Kidney glomerular epithelial cell (primary cell): ENCODE measurements around the gene FOXL2NB.
"Not testable (repeated sequence)": the region's sequence is repeated elsewhere in the genome, so short reads cannot be mapped to it uniquely, and the experiment has no call there.

Source experiments
- DNase-seq: peaks from one replicate; lab custom pipeline; 2025; lab: John Stamatoyannopoulos, UW

The FOXL2NB gene

GRCh38 chr3:138946663-138947494 is at the start of gene FOXL2NB, which contains the start of gene FOXL2:
TSS of gene FOXL2NB (plus strand) at chr3:138947217. CDS start at chr3:138947365, 148 bp downstream.
TSS of gene FOXL2 (minus strand) at chr3:138947137. CDS start at chr3:138946722, 415 bp downstream.
- no peak for DNase-seq

DNA sequence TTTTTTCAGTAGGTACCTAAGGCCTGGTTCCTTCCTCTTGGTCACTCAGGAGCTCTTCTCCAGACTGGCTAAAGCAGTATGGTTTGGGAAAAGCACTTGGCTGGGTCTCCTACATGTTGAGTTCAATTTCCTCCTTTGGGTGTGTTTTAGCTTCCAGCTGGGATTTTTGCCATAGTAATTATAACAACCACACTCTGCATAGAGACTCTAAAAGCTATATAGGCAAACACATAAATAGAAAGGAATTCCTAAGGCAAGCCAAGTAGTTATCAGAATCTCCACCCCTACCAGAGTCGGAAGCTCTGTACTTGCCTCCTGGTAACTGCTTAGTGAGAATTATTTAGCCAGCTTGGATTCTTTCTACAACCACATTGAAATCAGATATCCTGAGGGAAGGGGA is 48.7 kb upstream of the FOXL2NB start:
- no peak for DNase-seq

DNA sequence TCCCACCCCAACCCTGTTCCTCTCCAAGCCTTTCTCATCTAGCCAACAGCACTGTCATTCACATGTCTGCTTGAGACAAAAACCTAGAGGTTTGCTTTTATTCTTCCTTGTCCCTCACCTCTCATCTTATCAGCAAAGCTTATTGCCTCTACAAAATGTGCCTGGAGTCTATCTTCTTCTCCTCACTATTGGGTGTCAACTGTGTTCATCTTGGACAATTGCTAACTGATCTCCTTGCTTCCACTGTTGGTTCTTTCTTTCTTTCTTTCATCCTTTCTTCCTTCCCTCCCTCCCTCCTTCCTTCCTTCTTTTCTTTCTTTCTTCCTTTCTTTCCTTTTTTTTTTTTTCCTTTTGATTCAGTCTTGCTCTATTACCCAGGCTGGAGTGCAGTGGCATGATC is 48.3 kb upstream of the FOXL2NB start:
- no peak for DNase-seq

GRCh38 chr3:138899351-138899991 is 47.5 kb upstream of the FOXL2NB start:
- peak; percentile 5 for DNase-seq

- no peak for DNase-seq
Observed at GRCh38 chr3:138901567-138901966, 45.5 kb upstream of the FOXL2NB start.

- DNase-seq = no peak
Observed at GRCh38 chr3:138902171-138902570, 44.8 kb upstream of the FOXL2NB start.

DNA sequence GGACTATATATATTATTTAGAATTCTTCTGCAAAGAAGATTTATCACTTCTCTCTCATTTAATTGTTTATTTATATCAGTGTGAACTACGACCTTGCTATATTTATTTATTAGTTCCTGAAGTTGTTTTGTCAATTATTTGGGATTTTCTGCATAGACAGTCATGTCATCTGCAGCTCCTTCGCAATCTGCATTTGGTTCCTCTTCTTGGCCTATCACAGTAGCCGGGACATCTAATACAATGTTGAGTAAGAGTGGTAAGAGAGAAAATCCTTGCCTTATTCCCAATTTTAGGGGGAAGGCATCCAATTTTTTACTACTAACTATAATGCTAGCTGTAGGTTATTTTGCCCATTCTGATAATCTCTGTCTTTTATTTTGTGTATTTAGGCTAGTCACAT is 39.5 kb upstream of the FOXL2NB start:
- no peak for DNase-seq

DNA sequence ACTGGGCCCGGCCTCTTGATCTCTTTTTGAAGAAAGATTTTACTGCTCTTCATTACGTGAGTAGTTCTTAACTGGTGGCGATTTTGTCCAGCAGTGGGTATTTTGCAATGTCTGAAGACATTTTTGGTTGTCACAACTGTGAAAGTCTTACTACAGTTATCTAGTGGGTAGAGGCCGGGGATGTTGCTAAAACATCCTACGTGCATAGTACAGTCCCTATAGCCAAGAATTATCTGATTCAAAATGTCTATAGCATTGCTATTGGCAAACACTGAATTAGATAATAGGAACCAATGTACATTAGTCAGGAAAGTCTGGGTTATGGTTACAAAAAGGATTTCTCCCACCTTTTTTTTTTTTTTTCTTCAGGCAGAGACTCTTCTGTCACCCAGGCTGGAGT is 38.2 kb upstream of the FOXL2NB start:
- DNase-seq = no peak

DNA sequence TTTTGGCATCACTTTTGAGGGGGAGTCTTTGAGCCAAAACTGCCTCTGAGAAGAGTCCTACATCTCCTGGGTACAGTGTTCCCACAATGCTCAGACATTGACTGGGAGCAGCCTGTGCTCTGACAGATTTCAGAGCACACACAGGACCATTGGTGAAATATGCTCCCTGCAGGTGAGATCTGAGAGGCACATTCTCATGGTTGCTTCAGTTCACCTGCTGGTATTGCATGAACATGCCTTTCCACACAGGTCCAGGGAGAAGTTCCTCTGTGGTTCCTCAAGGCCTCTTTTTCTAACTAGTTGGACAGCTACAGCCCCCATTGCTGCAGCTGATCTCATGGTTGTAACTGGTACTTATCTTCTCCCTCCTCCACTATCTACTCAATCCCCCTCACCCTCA is 37.1 kb upstream of the FOXL2NB start:
- no peak for DNase-seq

DNA sequence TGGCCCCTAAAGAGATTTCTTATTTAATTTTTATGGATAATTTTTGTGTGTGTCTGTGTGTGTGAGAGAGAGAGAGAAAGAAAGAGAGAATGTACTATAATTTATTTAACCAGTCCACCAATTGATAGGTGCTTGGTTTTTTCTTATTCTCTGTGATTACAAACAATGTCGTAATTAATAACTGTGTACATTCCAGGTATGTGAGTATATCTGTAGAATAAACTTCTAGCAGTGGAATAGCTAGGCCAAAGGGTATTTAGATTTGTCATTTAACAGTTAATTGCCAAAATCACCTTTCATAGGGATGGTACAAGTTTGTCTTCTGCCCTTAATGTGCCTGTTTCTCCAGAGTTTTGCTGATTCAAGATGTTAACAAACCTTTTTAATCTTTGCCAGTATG is 35.4 kb upstream of the FOXL2NB start:
- DNase-seq = no peak

- DNase-seq = no peak
Observed at GRCh38 chr3:138912237-138912636, 34.8 kb upstream of the FOXL2NB start.

DNA sequence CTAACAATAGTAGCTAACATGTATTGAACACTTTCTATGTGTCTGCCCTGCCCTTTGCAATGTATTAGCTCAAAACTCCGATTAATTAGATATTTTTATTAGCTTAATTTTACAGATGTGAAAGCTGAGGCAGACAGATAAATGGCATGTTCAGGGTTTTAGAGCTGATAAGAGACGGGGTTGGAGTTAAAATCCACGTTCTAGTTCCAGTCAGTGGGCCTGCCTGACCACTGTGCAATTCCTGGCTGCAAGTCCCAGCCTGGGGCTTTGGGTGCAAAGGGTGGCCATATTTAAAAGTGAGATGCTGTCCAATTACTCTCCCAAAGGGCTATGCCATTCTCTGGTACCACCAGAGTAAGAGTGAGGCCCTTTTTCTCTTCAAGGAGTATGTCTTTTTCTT is 33.3 kb upstream of the FOXL2NB start:
- DNase-seq = no peak

- no peak for DNase-seq
Observed at GRCh38 chr3:138914870-138915502, 32.0 kb upstream of the FOXL2NB start.

- DNase-seq = peak; percentile 79
Observed at GRCh38 chr3:138915503-138916498, 31.2 kb upstream of the FOXL2NB start.

DNA sequence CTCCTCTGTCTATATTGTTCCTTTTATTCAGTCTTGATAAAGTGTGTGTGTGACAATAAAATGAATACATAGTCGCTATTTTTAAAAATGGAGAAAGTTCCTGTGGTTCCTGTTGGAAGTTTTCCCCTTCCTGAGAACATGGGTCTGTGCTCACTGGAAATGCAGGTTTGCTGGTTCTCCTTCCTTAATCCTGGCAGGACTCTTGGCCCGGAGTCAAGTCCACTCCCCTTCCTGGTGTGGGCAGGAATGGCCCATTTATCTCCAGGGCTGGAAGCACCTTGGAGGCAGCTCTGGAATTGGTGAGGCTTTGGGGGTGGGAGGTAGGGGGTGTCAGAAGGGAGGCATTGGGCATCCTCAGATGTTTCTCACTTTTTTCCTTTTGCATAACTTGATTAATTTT is 30.2 kb upstream of the FOXL2NB start:
- no peak for DNase-seq

GRCh38 chr3:138919325-138919724 is 27.7 kb upstream of the FOXL2NB start:
- no peak for DNase-seq

GRCh38 chr3:138921316-138922292 is 25.4 kb upstream of the FOXL2NB start:
- DNase-seq = peak; percentile 63

GRCh38 chr3:138922400-138922799 is 24.6 kb upstream of the FOXL2NB start:
- DNase-seq = not testable (repeated sequence)

DNA sequence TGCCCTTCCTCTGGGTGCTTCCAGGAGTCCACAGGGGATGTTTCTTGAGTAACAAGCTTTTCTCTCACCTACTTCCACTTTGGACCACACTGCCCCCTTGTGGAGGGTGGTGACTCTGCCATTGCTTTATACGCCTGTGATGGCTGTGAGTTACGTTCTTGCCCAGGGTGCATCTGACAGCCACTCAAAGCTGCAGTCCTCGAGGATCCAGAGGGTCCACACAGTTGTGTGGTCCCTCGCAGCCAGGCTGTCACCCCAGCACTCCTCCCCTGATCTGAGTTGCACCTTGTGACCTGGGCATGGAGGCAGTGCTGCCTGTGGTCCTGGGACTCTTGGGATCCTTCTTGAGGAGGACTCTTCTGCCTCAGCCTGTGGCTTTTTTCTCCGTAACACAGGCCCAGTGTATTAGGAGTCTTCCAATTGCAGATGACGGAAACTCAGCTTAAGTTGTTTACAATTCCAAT is 23.5 kb upstream of the FOXL2NB start:
- peak; percentile 51 for DNase-seq

GRCh38 chr3:138928727-138929372 is 18.2 kb upstream of the FOXL2NB start:
- no peak for DNase-seq
